ENCODE results near the gene RASSF8.

The RASSF8 gene

GRCh38 chr12:26017484-26018211, 59.2 kb downstream of the RASSF8 start:
- no peak for TF ChIP-seq ZNF274 (IDR thresholded peaks at IDR 0.05; ENCODE audit: low read depth, low read length)
- H3K4me3 ChIP-seq (ENCODE audit: low read length) = no peak overlapping the region

- TF ChIP-seq ZNF274 (IDR thresholded peaks at IDR 0.05; ENCODE audit: low read depth, low read length) = no peak
- no peak overlapping the region for H3K4me3 ChIP-seq (ENCODE audit: low read length)
These were observed 60.4 kb downstream of the RASSF8 start for GRCh38 chr12:26018926-26019325.

GRCh38 chr12:26021534-26021933, 63.1 kb downstream of the RASSF8 start:
- no peak for TF ChIP-seq ZNF274 (IDR thresholded peaks at IDR 0.05; ENCODE audit: low read depth, low read length)
- no peak overlapping the region for H3K4me3 ChIP-seq (ENCODE audit: low read length)

GRCh38 chr12:26022043-26022442, 63.6 kb downstream of the RASSF8 start:
- TF ChIP-seq ZNF274 (IDR thresholded peaks at IDR 0.05; ENCODE audit: low read depth, low read length) = no peak

GRCh38 chr12:26026713-26027112, 68.2 kb downstream of the RASSF8 start:
- no peak overlapping the region for H3K4me3 ChIP-seq (ENCODE audit: low read length)
- TF ChIP-seq ZNF274 (IDR thresholded peaks at IDR 0.05; ENCODE audit: low read depth, low read length) = no peak

More at GRCh38 chr12:26022043-26022442, 63.6 kb downstream of the RASSF8 start:
- no peak overlapping the region for H3K4me3 ChIP-seq (ENCODE audit: low read length)

GRCh38 chr12:26027401-26027800, 68.9 kb downstream of the RASSF8 start:
- TF ChIP-seq ZNF274 (IDR thresholded peaks at IDR 0.05; ENCODE audit: low read depth, low read length) = no peak
- H3K4me3 ChIP-seq (ENCODE audit: low read length) = no peak overlapping the region

- no peak overlapping the region for H3K4me3 ChIP-seq (ENCODE audit: low read length)
- TF ChIP-seq ZNF274 (IDR thresholded peaks at IDR 0.05; ENCODE audit: low read depth, low read length) = no peak
These were observed 70.7 kb downstream of the RASSF8 start for GRCh38 chr12:26028953-26029735.

GRCh38 chr12:26029736-26030022, 71.2 kb downstream of the RASSF8 start:
- H3K4me3 ChIP-seq (ENCODE audit: low read length) = no peak overlapping the region
- TF ChIP-seq ZNF274 (IDR thresholded peaks at IDR 0.05; ENCODE audit: low read depth, low read length) = no peak

GRCh38 chr12:26030371-26030770, 71.9 kb downstream of the RASSF8 start:
- TF ChIP-seq ZNF274 (IDR thresholded peaks at IDR 0.05; ENCODE audit: low read depth, low read length) = no peak

GRCh38 chr12:26031318-26031717, 72.8 kb downstream of the RASSF8 start:
- TF ChIP-seq ZNF274 (IDR thresholded peaks at IDR 0.05; ENCODE audit: low read depth, low read length) = no peak
- no peak overlapping the region for H3K4me3 ChIP-seq (ENCODE audit: low read length)

More at GRCh38 chr12:26030371-26030770, 71.9 kb downstream of the RASSF8 start:
- H3K4me3 ChIP-seq (ENCODE audit: low read length) = no peak overlapping the region

- H3K4me3 ChIP-seq (ENCODE audit: low read length) = no peak overlapping the region
- no peak for TF ChIP-seq ZNF274 (IDR thresholded peaks at IDR 0.05; ENCODE audit: low read depth, low read length)
These were observed 73.3 kb downstream of the RASSF8 start for GRCh38 chr12:26031827-26032226.

GRCh38 chr12:26032290-26032689, 73.8 kb downstream of the RASSF8 start:
- no peak for TF ChIP-seq ZNF274 (IDR thresholded peaks at IDR 0.05; ENCODE audit: low read depth, low read length)
- no peak overlapping the region for H3K4me3 ChIP-seq (ENCODE audit: low read length)

GRCh38 chr12:26032719-26033241, 74.3 kb downstream of the RASSF8 start:
- TF ChIP-seq ZNF274 (IDR thresholded peaks at IDR 0.05; ENCODE audit: low read depth, low read length) = no peak

GRCh38 chr12:26034371-26035142, 76.1 kb downstream of the RASSF8 start:
- no peak overlapping the region for H3K4me3 ChIP-seq (ENCODE audit: low read length)

More at GRCh38 chr12:26032719-26033241, 74.3 kb downstream of the RASSF8 start:
- no peak overlapping the region for H3K4me3 ChIP-seq (ENCODE audit: low read length)

More at GRCh38 chr12:26034371-26035142, 76.1 kb downstream of the RASSF8 start:
- TF ChIP-seq ZNF274 (IDR thresholded peaks at IDR 0.05; ENCODE audit: low read depth, low read length) = no peak

All from GM08714 (cell line).